Activated CD8-positive, alpha-beta memory T cell treated with anti-CD3 and anti-CD28 coated beads, Interleukin-2, amount 50 U/mL, for 48 hours (primary cell): Measurements from ENCODE around the gene USP17L18.
"Not testable (repeated sequence)": the region's sequence is repeated elsewhere in the genome, so short reads cannot be mapped to it uniquely, and the experiment has no call there.

ENCODE experiments used
- DNase-seq: peaks from one replicate; pipeline ENCODE4 v3.0.0-alpha.2; 2020

USP17L18 gene

GRCh38 chr4:9247953-9248680 is at the start of gene USP17L18:
TSS of gene USP17L18 (plus strand) at chr4:9248630. CDS start at chr4:9248630, 0 bp downstream.
- peak; percentile 52 for DNase-seq

GRCh38 chr4:9210357-9210756 is 38.1 kb upstream of the USP17L18 start, which contains the start of gene USP17L10:
TSS of gene USP17L10 (plus strand) at chr4:9210657. CDS start at chr4:9210657, 0 bp downstream.
- not testable (repeated sequence) for DNase-seq

- peak; percentile 28 for DNase-seq
Observed at GRCh38 chr4:9214701-9215100, 33.7 kb upstream of the USP17L18 start.

- DNase-seq, result not testable (repeated sequence)
Observed at GRCh38 chr4:9215105-9215504, 33.3 kb upstream of the USP17L18 start, which contains the start of gene USP17L11. TSS of gene USP17L11 (plus strand) at chr4:9215405. CDS start at chr4:9215405, 0 bp downstream.

GRCh38 chr4:9219852-9220251 is 28.6 kb upstream of the USP17L18 start, which contains the start of gene USP17L12:
TSS of gene USP17L12 (plus strand) at chr4:9220152. CDS start at chr4:9220152, 0 bp downstream.
- not testable (repeated sequence) for DNase-seq

- DNase-seq, result not testable (repeated sequence)
Observed at GRCh38 chr4:9224596-9224995, 23.8 kb upstream of the USP17L18 start, which contains the start of gene USP17L13. TSS of gene USP17L13 (plus strand) at chr4:9224896. CDS start at chr4:9224896, 0 bp downstream.

GRCh38 chr4:9230249-9230648 is 18.2 kb upstream of the USP17L18 start:
- DNase-seq, result peak; percentile 46

- DNase-seq, result not testable (repeated sequence)
Observed at GRCh38 chr4:9234085-9234484, 14.3 kb upstream of the USP17L18 start, which contains the start of gene USP17L15. TSS of gene USP17L15 (plus strand) at chr4:9234385. CDS start at chr4:9234385, 0 bp downstream.

GRCh38 chr4:9238461-9238860 is 10.0 kb upstream of the USP17L18 start:
- DNase-seq, result not testable (repeated sequence)

GRCh38 chr4:9243579-9243978 is 4.9 kb upstream of the USP17L18 start, which contains the start of gene USP17L17:
TSS of gene USP17L17 (plus strand) at chr4:9243879. CDS start at chr4:9243879, 0 bp downstream.
- DNase-seq, result not testable (repeated sequence)

- DNase-seq, result not testable (repeated sequence)
Observed at GRCh38 chr4:9253078-9253477, 4.6 kb downstream of the USP17L18 start, which contains the start of gene USP17L19. TSS of gene USP17L19 (plus strand) at chr4:9253378. CDS start at chr4:9253378, 0 bp downstream.

- DNase-seq, result not testable (repeated sequence)
Observed at GRCh38 chr4:9257824-9258223, 9.4 kb downstream of the USP17L18 start, which contains the start of gene USP17L20. TSS of gene USP17L20 (plus strand) at chr4:9258124. CDS start at chr4:9258124, 0 bp downstream.

- not testable (repeated sequence) for DNase-seq
Observed at GRCh38 chr4:9262572-9262971, 14.1 kb downstream of the USP17L18 start, which contains the start of gene USP17L21. TSS of gene USP17L21 (plus strand) at chr4:9262872. CDS start at chr4:9262872, 0 bp downstream.

GRCh38 chr4:9267319-9267718 is 18.9 kb downstream of the USP17L18 start, which contains the start of gene USP17L22:
TSS of gene USP17L22 (plus strand) at chr4:9267619. CDS start at chr4:9267619, 0 bp downstream.
- not testable (repeated sequence) for DNase-seq

- DNase-seq, result peak; percentile 64
Observed at GRCh38 chr4:9271719-9272118, 23.3 kb downstream of the USP17L18 start.
